ENCODE measurements around the gene ATXN7L1.

Gene ATXN7L1

GRCh38 chr7:105835441-105835840 lies 41.0 kb downstream of the ATXN7L1 start:
- peaks cover 28% of the 10 kb centered on the region for H3K27me3 Mint-ChIP-seq (ENCODE audit: low read depth)
- H3K27ac Mint-ChIP-seq = no peak overlapping the region
- no peaks in the 10 kb centered on the region for H3K9me3 Mint-ChIP-seq
- peaks cover 2% of the 10 kb centered on the region for H3K4me1 Mint-ChIP-seq (ENCODE audit: low read depth)
- H3K36me3 Mint-ChIP-seq (ENCODE audit: low read depth) = no peaks in the 10 kb centered on the region
- no peak overlapping the region for H3K4me3 Mint-ChIP-seq

- peaks cover 37% of the 10 kb centered on the region for H3K27me3 Mint-ChIP-seq (ENCODE audit: low read depth)
- no peaks in the 10 kb centered on the region for H3K36me3 Mint-ChIP-seq (ENCODE audit: low read depth)
- H3K4me1 Mint-ChIP-seq (ENCODE audit: low read depth) = peaks cover 2% of the 10 kb centered on the region
- H3K4me3 Mint-ChIP-seq = no peak overlapping the region
- no peak overlapping the region for H3K27ac Mint-ChIP-seq
- H3K9me3 Mint-ChIP-seq = no peaks in the 10 kb centered on the region
These were observed 44.4 kb downstream of the ATXN7L1 start for GRCh38 chr7:105831824-105832535.

- H3K4me1 Mint-ChIP-seq (ENCODE audit: low read depth) = peaks cover 2% of the 10 kb centered on the region
- H3K27me3 Mint-ChIP-seq (ENCODE audit: low read depth) = peaks cover 41% of the 10 kb centered on the region
- H3K4me3 Mint-ChIP-seq = no peak overlapping the region
- H3K9me3 Mint-ChIP-seq = no peaks in the 10 kb centered on the region
- no peak overlapping the region for H3K27ac Mint-ChIP-seq
- no peaks in the 10 kb centered on the region for H3K36me3 Mint-ChIP-seq (ENCODE audit: low read depth)
These were observed 45.1 kb downstream of the ATXN7L1 start for GRCh38 chr7:105831302-105831620.

GRCh38 chr7:105830405-105831301 lies 45.7 kb downstream of the ATXN7L1 start:
- Mint-ChIP-seq H3K36me3 (ENCODE audit: low read depth) (no peaks in the 10 kb centered on the region), H3K27ac (no peak overlapping the region), H3K4me1 (ENCODE audit: low read depth) (peaks cover 2% of the 10 kb centered on the region), H3K9me3 (no peaks in the 10 kb centered on the region), H3K27me3 (ENCODE audit: low read depth) (peaks cover 35% of the 10 kb centered on the region), H3K4me3 (no peak overlapping the region)

GRCh38 chr7:105829681-105830322 lies 46.6 kb downstream of the ATXN7L1 start:
- H3K9me3 Mint-ChIP-seq = peaks cover 3% of the 10 kb centered on the region

GRCh38 chr7:105828141-105828540 lies 48.3 kb downstream of the ATXN7L1 start:
- Mint-ChIP-seq H3K4me3 (no peak overlapping the region), H3K9me3 (peaks cover 16% of the 10 kb centered on the region), H3K27ac (no peak overlapping the region), H3K36me3 (ENCODE audit: low read depth) (peaks cover 14% of the 10 kb centered on the region), H3K4me1 (ENCODE audit: low read depth) (peaks cover 11% of the 10 kb centered on the region), H3K27me3 (ENCODE audit: low read depth) (peaks cover 31% of the 10 kb centered on the region)

More at GRCh38 chr7:105829681-105830322, 46.6 kb downstream of the ATXN7L1 start:
- Mint-ChIP-seq H3K36me3 (ENCODE audit: low read depth) (peaks cover 5% of the 10 kb centered on the region), H3K27me3 (ENCODE audit: low read depth) (peaks cover 32% of the 10 kb centered on the region), H3K4me3 (no peak overlapping the region), H3K27ac (no peak overlapping the region), H3K4me1 (ENCODE audit: low read depth) (peaks cover 2% of the 10 kb centered on the region)

GRCh38 chr7:105827151-105827875 lies 49.1 kb downstream of the ATXN7L1 start:
- H3K27me3 Mint-ChIP-seq (ENCODE audit: low read depth) = peaks cover 26% of the 10 kb centered on the region
- H3K27ac Mint-ChIP-seq = no peak overlapping the region
- H3K4me3 Mint-ChIP-seq = no peak overlapping the region
- H3K36me3 Mint-ChIP-seq (ENCODE audit: low read depth) = peaks cover 14% of the 10 kb centered on the region
- peaks cover 12% of the 10 kb centered on the region for H3K4me1 Mint-ChIP-seq (ENCODE audit: low read depth)
- H3K9me3 Mint-ChIP-seq = peaks cover 18% of the 10 kb centered on the region

- H3K27ac Mint-ChIP-seq = no peak overlapping the region
- H3K4me1 Mint-ChIP-seq (ENCODE audit: low read depth) = peaks cover 16% of the 10 kb centered on the region
- peaks cover 14% of the 10 kb centered on the region for H3K36me3 Mint-ChIP-seq (ENCODE audit: low read depth)
- H3K4me3 Mint-ChIP-seq = no peak overlapping the region
- H3K27me3 Mint-ChIP-seq (ENCODE audit: low read depth) = peaks cover 26% of the 10 kb centered on the region
- peaks cover 18% of the 10 kb centered on the region for H3K9me3 Mint-ChIP-seq
These were observed 50.3 kb downstream of the ATXN7L1 start for GRCh38 chr7:105826143-105826542.

GRCh38 chr7:105825371-105825770 lies 51.0 kb downstream of the ATXN7L1 start:
- Mint-ChIP-seq H3K36me3 (ENCODE audit: low read depth) (peaks cover 14% of the 10 kb centered on the region), H3K4me3 (no peak overlapping the region), H3K27me3 (ENCODE audit: low read depth) (peaks cover 26% of the 10 kb centered on the region), H3K9me3 (peaks cover 18% of the 10 kb centered on the region), H3K27ac (no peak overlapping the region), H3K4me1 (ENCODE audit: low read depth) (peaks cover 18% of the 10 kb centered on the region)

- Mint-ChIP-seq H3K27me3 (ENCODE audit: low read depth) (peaks cover 18% of the 10 kb centered on the region), H3K4me1 (ENCODE audit: low read depth) (peaks cover 18% of the 10 kb centered on the region), H3K36me3 (ENCODE audit: low read depth) (peaks cover 14% of the 10 kb centered on the region), H3K9me3 (peaks cover 18% of the 10 kb centered on the region), H3K27ac (no peak overlapping the region), H3K4me3 (no peak overlapping the region)
These were observed 53.6 kb downstream of the ATXN7L1 start for GRCh38 chr7:105822806-105823205.

GRCh38 chr7:105821527-105821926 lies 54.9 kb downstream of the ATXN7L1 start:
- peaks cover 14% of the 10 kb centered on the region for H3K36me3 Mint-ChIP-seq (ENCODE audit: low read depth)
- peaks cover 19% of the 10 kb centered on the region for H3K4me1 Mint-ChIP-seq (ENCODE audit: low read depth)
- H3K27me3 Mint-ChIP-seq (ENCODE audit: low read depth) = peaks cover 21% of the 10 kb centered on the region
- no peak overlapping the region for H3K27ac Mint-ChIP-seq
- peaks cover 18% of the 10 kb centered on the region for H3K9me3 Mint-ChIP-seq
- H3K4me3 Mint-ChIP-seq = peak overlapping the region; percentile 30

- Mint-ChIP-seq H3K27me3 (ENCODE audit: low read depth) (peaks cover 28% of the 10 kb centered on the region), H3K9me3 (peaks cover 18% of the 10 kb centered on the region), H3K36me3 (ENCODE audit: low read depth) (peaks cover 14% of the 10 kb centered on the region), H3K4me1 (ENCODE audit: low read depth) (peaks cover 19% of the 10 kb centered on the region), H3K27ac (no peak overlapping the region), H3K4me3 (no peak overlapping the region)
These were observed 55.9 kb downstream of the ATXN7L1 start for GRCh38 chr7:105820363-105821066.

GRCh38 chr7:105819559-105819958 lies 56.8 kb downstream of the ATXN7L1 start:
- H3K27me3 Mint-ChIP-seq (ENCODE audit: low read depth) = peaks cover 35% of the 10 kb centered on the region
- H3K4me1 Mint-ChIP-seq (ENCODE audit: low read depth) = peaks cover 24% of the 10 kb centered on the region
- peaks cover 13% of the 10 kb centered on the region for H3K9me3 Mint-ChIP-seq

More at GRCh38 chr7:105819559-105819958, 56.8 kb downstream of the ATXN7L1 start:
- H3K36me3 Mint-ChIP-seq (ENCODE audit: low read depth) = peaks cover 11% of the 10 kb centered on the region
- H3K4me3 Mint-ChIP-seq = no peak overlapping the region
- H3K27ac Mint-ChIP-seq = no peak overlapping the region
